Neural cell (in vitro differentiated cells): ENCODE results near the gene MTTP. TPM values are rescaled to one million over a fixed set of nuclear protein-coding genes. Genes with fewer than 3 reads are reported as not detected.

Source experiments
- H2AFZ ChIP-seq: fragments of 200-600, 300-800 bp; sonication (generic), shearing (Covaris generic); 2 replicates; pipeline ENCODE4 v1.6.0; 2014; ENCODE audit warnings: low read depth, mild to moderate bottlenecking, antibody characterized with exemption, low read length, moderate library complexity
- H3F3A ChIP-seq: fragments of 200-600 bp; shearing (Covaris generic); 2 replicates; pipeline ENCODE4 v1.6.1; 2016; ENCODE audit warnings: mild to moderate bottlenecking, moderate library complexity, mixed read lengths, antibody characterized with exemption, low read length; ENCODE audit not compliant: insufficient read depth, poor library complexity, severe bottlenecking
- H3K27ac ChIP-seq: fragments of 200-600, 300-800 bp; sonication (generic), shearing (Covaris generic); 2 replicates; pipeline ENCODE4 v1.5.1; 2014; ENCODE audit warnings: mild to moderate bottlenecking, low read length, moderate library complexity
- H3K27me3 ChIP-seq: fragments of 300-800, 200-600 bp; sonication (generic), shearing (Covaris generic); 2 replicates; pipeline ENCODE4 v1.6.0; 2014; ENCODE audit warnings: mild to moderate bottlenecking, low read depth, low read length, moderate library complexity; ENCODE audit not compliant: insufficient read depth
- H3K36me3 ChIP-seq: fragments of 300-800, 200-600 bp; sonication (generic), shearing (Covaris generic); 2 replicates; pipeline ENCODE4 v1.5.1; 2014; ENCODE audit warnings: mild to moderate bottlenecking, antibody characterized with exemption, low read length, moderate library complexity; ENCODE audit not compliant: insufficient read depth
- H3K4me2 ChIP-seq: fragments of 300-800, 200-600 bp; sonication (generic), shearing (Covaris generic); 2 replicates; pipeline ENCODE4 v1.6.0; 2014; ENCODE audit warnings: mild to moderate bottlenecking, low read length
- H3K4me3 ChIP-seq: fragments of 300-800, 200-600 bp; sonication (generic), shearing (Covaris generic); 2 replicates; pipeline ENCODE4 v1.5.1; 2014; ENCODE audit warnings: mild to moderate bottlenecking, low read length, moderate library complexity
- H3K79me2 ChIP-seq: fragments of 200-600 bp; shearing (Covaris generic); replicated peaks from 2 replicates; pipeline ENCODE4 v1.6.0; 2014; ENCODE audit warnings: mild to moderate bottlenecking, low read length, moderate library complexity; ENCODE audit not compliant: insufficient read depth
- H3K9ac ChIP-seq: fragments of 300-800, 200-600 bp; sonication (generic), shearing (Covaris generic); 2 replicates; pipeline ENCODE4 v1.6.1; 2016; ENCODE audit warnings: mild to moderate bottlenecking, low read length, mixed read lengths
- H3K9me2 ChIP-seq: fragments of 200-600 bp; shearing (Covaris generic); 2 replicates; pipeline ENCODE4 v1.6.1; 2016; ENCODE audit warnings: mild to moderate bottlenecking, low read length, mixed read lengths; ENCODE audit not compliant: insufficient read depth
- H3K9me3 ChIP-seq: fragments of 200-600, 300-800 bp; sonication (generic), shearing (Covaris generic); 2 replicates; pipeline ENCODE4 v1.6.1; 2016; ENCODE audit warnings: mild to moderate bottlenecking, mixed run types, low read length, moderate library complexity, mixed read lengths
- H4K20me1 ChIP-seq: fragments of 200-600 bp; shearing (Covaris generic); 2 replicates; pipeline ENCODE4 v1.6.1; 2016; ENCODE audit warnings: mild to moderate bottlenecking, mixed run types; ENCODE audit not compliant: insufficient read depth
- EP300 ChIP-seq: fragments of 450-650 bp; conservative IDR thresholded peaks from 2 replicates; pipeline ENCODE4 v1.6.1; 2014; ENCODE audit warnings: antibody characterized with exemption, mild to moderate bottlenecking, moderate library complexity; ENCODE audit not compliant: poor library complexity, severe bottlenecking
- EZH2 ChIP-seq: fragments of 200-600, 300-800 bp; shearing (Covaris generic), sonication (generic); IDR thresholded peaks from 2 replicates; pipeline ENCODE4 v1.6.1; 2014; ENCODE audit warnings: antibody characterized with exemption, low read length, borderline replicate concordance, mild to moderate bottlenecking; ENCODE audit not compliant: insufficient read depth, poor library complexity, severe bottlenecking
- MXI1 ChIP-seq: fragments of 450-650 bp; conservative IDR thresholded peaks from 2 replicates; pipeline ENCODE4 v1.6.1; 2014; ENCODE audit warnings: antibody characterized with exemption, mild to moderate bottlenecking; ENCODE audit not compliant: poor library complexity, severe bottlenecking
- POLR2AphosphoS5 ChIP-seq: IDR thresholded peaks from 2 replicates; pipeline ENCODE4 v1.6.1; 2012
- RAD21 ChIP-seq: fragments of 450-650 bp; conservative IDR thresholded peaks from 2 replicates; pipeline ENCODE4 v1.6.1; 2014; ENCODE audit warnings: antibody characterized with exemption, mild to moderate bottlenecking, moderate library complexity
- SMC3 ChIP-seq: fragments of 450-650 bp; conservative IDR thresholded peaks from 2 replicates; pipeline ENCODE4 v1.6.1; 2014; ENCODE audit warnings: antibody characterized with exemption, mild to moderate bottlenecking, moderate library complexity; ENCODE audit not compliant: poor library complexity
- TAF1 ChIP-seq: IDR thresholded peaks from 2 replicates; pipeline ENCODE4 v1.6.1; 2012; ENCODE audit warnings: low read depth
- polyA plus RNA-seq: library from polyadenylated mRNA; depleted of rRNA; stranded (reverse); fragments of >200 nt; gene quantifications from 2 replicates; pipeline ENCODE4 v1.2.3, GENCODE V29; 2014
- TF ChIP-seq, protein P1 (sequence below): fragments of 450-650 bp; IDR thresholded peaks from 2 replicates; pipeline ENCODE4 v1.5.1; 2014; ENCODE audit warnings: antibody characterized with exemption, mild to moderate bottlenecking, moderate library complexity; ENCODE audit not compliant: poor library complexity, severe bottlenecking
- TF ChIP-seq, protein P2 (sequence below): IDR thresholded peaks from 2 replicates; pipeline ENCODE4 v1.6.1; 2012; ENCODE audit warnings: borderline replicate concordance

Gene MTTP
- polyA plus RNA-seq, 1 donor from 2014 or later = 1.2 TPM

DNA sequence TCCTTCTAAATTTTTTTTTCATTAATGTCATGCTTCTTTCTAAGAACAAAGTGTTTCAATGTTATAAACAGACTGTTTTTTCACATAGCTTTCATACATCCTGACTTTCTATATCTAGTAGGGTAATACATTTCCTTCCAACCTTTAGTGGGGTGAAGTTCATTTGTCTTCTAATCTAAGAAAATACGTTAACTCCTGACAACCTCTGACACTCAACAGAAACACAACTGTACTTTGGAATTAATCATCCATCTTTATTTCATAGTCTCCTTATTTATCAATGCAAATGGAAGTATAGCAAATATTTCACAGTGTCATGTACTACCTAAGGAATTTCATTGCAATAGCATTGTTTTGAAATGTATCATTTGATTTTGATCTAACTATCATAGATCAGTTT is 2.7 kb upstream of the MTTP start:
- Histone ChIP-seq H3K9ac (no peak overlapping the region), H4K20me1 (no peaks in the 10 kb centered on the region), H3F3A (no peaks in the 10 kb centered on the region), H3K4me2 (no peak overlapping the region), H2AFZ (no peak overlapping the region), H3K9me3 (no peaks in the 10 kb centered on the region), H3K79me2 (no peaks in the 10 kb centered on the region), H3K27ac (no peak overlapping the region), H3K4me3 (no peak overlapping the region), H3K36me3 (no peaks in the 10 kb centered on the region), H3K27me3 (no peaks in the 10 kb centered on the region), H3K9me2 (no peaks in the 10 kb centered on the region)
- TF ChIP-seq, protein P1, sequence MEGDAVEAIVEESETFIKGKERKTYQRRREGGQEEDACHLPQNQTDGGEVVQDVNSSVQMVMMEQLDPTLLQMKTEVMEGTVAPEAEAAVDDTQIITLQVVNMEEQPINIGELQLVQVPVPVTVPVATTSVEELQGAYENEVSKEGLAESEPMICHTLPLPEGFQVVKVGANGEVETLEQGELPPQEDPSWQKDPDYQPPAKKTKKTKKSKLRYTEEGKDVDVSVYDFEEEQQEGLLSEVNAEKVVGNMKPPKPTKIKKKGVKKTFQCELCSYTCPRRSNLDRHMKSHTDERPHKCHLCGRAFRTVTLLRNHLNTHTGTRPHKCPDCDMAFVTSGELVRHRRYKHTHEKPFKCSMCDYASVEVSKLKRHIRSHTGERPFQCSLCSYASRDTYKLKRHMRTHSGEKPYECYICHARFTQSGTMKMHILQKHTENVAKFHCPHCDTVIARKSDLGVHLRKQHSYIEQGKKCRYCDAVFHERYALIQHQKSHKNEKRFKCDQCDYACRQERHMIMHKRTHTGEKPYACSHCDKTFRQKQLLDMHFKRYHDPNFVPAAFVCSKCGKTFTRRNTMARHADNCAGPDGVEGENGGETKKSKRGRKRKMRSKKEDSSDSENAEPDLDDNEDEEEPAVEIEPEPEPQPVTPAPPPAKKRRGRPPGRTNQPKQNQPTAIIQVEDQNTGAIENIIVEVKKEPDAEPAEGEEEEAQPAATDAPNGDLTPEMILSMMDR = no peak
- TF ChIP-seq MXI1 = no peak
- no peak for TF ChIP-seq TAF1
- TF ChIP-seq RAD21 = no peak
- TF ChIP-seq, protein P2, sequence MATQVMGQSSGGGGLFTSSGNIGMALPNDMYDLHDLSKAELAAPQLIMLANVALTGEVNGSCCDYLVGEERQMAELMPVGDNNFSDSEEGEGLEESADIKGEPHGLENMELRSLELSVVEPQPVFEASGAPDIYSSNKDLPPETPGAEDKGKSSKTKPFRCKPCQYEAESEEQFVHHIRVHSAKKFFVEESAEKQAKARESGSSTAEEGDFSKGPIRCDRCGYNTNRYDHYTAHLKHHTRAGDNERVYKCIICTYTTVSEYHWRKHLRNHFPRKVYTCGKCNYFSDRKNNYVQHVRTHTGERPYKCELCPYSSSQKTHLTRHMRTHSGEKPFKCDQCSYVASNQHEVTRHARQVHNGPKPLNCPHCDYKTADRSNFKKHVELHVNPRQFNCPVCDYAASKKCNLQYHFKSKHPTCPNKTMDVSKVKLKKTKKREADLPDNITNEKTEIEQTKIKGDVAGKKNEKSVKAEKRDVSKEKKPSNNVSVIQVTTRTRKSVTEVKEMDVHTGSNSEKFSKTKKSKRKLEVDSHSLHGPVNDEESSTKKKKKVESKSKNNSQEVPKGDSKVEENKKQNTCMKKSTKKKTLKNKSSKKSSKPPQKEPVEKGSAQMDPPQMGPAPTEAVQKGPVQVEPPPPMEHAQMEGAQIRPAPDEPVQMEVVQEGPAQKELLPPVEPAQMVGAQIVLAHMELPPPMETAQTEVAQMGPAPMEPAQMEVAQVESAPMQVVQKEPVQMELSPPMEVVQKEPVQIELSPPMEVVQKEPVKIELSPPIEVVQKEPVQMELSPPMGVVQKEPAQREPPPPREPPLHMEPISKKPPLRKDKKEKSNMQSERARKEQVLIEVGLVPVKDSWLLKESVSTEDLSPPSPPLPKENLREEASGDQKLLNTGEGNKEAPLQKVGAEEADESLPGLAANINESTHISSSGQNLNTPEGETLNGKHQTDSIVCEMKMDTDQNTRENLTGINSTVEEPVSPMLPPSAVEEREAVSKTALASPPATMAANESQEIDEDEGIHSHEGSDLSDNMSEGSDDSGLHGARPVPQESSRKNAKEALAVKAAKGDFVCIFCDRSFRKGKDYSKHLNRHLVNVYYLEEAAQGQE = no peak
- no peak for TF ChIP-seq EP300
- TF ChIP-seq SMC3 = no peak

DNA sequence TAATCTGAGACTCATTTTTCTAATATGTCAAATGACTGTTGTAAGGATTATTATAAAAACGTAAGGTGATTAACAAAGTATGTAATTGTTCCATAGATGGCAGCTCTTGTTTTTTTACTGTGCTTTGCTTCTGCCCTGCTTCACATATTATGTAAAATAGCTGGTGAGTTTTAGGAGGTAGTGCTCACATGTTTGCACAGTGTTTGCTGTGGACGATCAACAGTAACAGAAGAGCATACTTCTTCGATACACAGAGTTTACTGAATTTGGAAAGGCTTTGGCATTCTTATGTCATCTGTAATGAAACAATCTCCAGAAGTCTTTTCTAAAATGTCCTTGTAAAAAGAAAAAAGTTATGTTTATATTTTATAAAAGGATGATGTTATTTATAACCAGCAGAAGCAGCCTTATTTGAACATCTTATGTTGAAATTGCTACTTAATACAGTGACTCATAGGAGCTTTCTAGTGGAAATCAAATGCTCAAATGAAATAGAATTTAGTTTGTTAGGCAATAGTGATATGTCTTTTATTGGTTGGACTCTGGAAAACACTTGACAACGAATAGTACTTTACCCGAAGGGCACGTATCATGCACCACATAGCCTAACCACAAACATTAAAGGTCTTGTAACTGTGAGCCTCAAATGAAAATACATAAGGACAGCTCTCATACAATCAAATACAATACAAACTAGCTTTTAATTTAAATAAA is 1.9 kb upstream of the MTTP start:
- no peaks in the 10 kb centered on the region for H3K9me3 ChIP-seq
- H3K27ac ChIP-seq = no peak overlapping the region
- H3K4me3 ChIP-seq = no peak overlapping the region
- H3K36me3 ChIP-seq = no peaks in the 10 kb centered on the region
- H3K4me2 ChIP-seq = no peak overlapping the region
- H3K9me2 ChIP-seq = no peaks in the 10 kb centered on the region
- H3K27me3 ChIP-seq = no peaks in the 10 kb centered on the region
- H3K9ac ChIP-seq = no peak overlapping the region
- no peak for TF ChIP-seq TAF1
- no peak for TF ChIP-seq EZH2
- no peak for TF ChIP-seq EP300
- TF ChIP-seq, protein P1 = no peak
- TF ChIP-seq, protein P2 = no peak
- TF ChIP-seq MXI1 = no peak
- no peak for TF ChIP-seq POLR2AphosphoS5
- no peaks in the 10 kb centered on the region for H3K79me2 ChIP-seq
- no peaks in the 10 kb centered on the region for H3F3A ChIP-seq
- H2AFZ ChIP-seq = no peak overlapping the region
- H4K20me1 ChIP-seq = no peaks in the 10 kb centered on the region
